ENCODE measurements around the gene ASXL3.

ASXL3 gene

DNA sequence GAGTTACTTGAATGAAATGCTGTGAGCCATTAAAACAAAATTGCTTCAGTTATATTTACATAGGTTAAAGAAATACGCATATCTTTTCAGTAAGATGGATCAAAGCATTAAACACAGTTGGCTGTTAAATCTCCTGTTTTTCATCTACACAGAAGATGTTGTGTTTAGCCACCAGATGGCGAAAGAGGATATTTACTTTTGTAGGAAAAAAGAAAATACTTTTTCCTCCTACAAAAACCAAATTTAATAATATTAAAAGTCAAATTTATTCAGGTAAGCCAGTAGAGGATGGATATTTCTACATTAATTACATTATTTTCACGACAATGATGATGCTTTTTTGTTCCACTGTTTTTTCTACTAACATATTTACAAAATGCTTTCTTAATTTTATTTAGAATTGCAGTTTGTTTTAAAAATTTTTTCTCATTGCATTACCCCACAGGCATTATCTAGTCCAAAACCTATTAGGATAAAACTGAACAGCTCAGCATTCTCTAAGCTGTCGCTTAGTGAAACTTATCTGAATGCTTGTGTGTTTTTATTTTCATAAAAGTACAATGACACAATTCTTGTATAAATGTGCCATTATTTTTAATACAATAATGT is 173.7 kb downstream of the ASXL3 start:
- Mint-ChIP-seq H3K4me3 (no peak overlapping the region), H3K27ac (no peak overlapping the region), H3K9me3 (no peaks in the 10 kb centered on the region), H3K27me3 (no peaks in the 10 kb centered on the region), H3K36me3 (no peaks in the 10 kb centered on the region), H3K4me1 (no peaks in the 10 kb centered on the region)
- ATAC-seq = no peak

DNA sequence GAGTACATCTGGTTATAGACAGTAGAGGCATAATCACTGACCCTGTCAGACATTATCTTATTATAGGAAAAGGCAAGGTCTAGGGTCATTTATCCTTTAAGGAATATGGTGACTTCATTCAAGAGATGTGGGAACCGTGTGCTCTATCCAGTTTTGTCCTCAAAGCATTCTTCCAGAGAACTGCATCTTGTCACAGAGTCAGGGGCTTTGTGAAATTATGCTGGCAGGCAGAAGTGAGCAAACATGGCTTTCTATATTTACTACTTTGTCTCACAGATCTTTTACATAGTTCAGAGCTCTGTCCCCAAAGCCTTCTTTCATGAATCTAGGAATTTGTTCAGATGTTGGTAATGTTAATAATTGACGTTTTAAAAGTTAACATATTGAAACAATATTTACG is 177.4 kb downstream of the ASXL3 start:
- H3K27ac Mint-ChIP-seq = no peak overlapping the region
- no peak for ATAC-seq
- H3K4me3 Mint-ChIP-seq = no peak overlapping the region
- H3K9me3 Mint-ChIP-seq = no peaks in the 10 kb centered on the region
- H3K27me3 Mint-ChIP-seq = no peaks in the 10 kb centered on the region
- H3K4me1 Mint-ChIP-seq = no peaks in the 10 kb centered on the region
- no peaks in the 10 kb centered on the region for H3K36me3 Mint-ChIP-seq

- Mint-ChIP-seq H3K4me3 (no peak overlapping the region), H3K27ac (no peak overlapping the region), H3K27me3 (no peaks in the 10 kb centered on the region), H3K36me3 (no peaks in the 10 kb centered on the region), H3K4me1 (no peaks in the 10 kb centered on the region), H3K9me3 (no peaks in the 10 kb centered on the region)
- ATAC-seq = no peak
These were observed 178.0 kb downstream of the ASXL3 start for GRCh38 chr18:33755931-33756560.

DNA sequence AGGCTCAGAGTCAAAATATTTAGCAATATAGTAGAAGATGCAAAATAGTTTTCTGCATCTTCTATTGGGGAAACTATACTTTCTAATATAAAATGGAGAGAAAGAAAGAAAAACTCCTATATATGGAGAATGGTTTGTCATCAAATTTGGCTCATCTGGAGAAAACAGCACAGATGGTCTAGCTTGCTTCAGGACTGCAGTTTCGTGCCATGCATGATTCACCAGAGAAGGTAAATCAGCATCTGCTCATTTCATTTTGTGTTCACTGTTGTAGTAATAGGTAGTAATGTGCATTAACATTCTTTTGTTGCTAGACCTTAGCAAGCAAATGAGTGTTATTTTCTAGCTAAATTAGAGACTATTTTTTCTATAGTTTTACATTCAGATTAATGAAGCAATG is 179.0 kb downstream of the ASXL3 start:
- Mint-ChIP-seq H3K27me3 (no peaks in the 10 kb centered on the region), H3K4me3 (no peak overlapping the region), H3K9me3 (no peaks in the 10 kb centered on the region), H3K36me3 (no peaks in the 10 kb centered on the region), H3K27ac (no peak overlapping the region), H3K4me1 (no peaks in the 10 kb centered on the region)
- ATAC-seq = no peak

GRCh38 chr18:33761363-33761762 is 183.3 kb downstream of the ASXL3 start:
- H3K9me3 Mint-ChIP-seq = no peaks in the 10 kb centered on the region
- no peak for ATAC-seq
- H3K27ac Mint-ChIP-seq = no peak overlapping the region
- no peaks in the 10 kb centered on the region for H3K36me3 Mint-ChIP-seq
- H3K4me1 Mint-ChIP-seq = no peaks in the 10 kb centered on the region
- H3K4me3 Mint-ChIP-seq = no peak overlapping the region
- H3K27me3 Mint-ChIP-seq = no peaks in the 10 kb centered on the region

DNA sequence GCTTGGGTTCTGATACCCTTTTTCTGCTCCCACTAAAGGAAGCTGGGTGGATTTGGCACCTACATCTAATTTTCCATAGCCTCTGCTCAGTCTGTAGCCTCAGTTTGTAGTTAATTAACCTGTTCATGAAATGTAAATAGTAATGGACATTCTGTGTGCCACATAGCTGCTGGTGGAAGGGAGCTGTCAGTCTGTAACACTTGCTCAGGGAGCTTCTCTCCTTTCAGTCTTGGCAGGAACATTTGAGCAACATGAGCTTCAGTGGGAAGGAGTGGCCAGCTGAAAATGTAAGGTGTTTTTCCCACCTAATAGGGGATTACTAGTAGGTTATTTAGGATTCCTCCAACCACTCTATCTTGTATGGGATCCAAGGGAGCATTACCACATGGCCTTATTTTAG is 203.4 kb downstream of the ASXL3 start:
- Mint-ChIP-seq H3K27me3 (no peaks in the 10 kb centered on the region), H3K36me3 (no peaks in the 10 kb centered on the region), H3K9me3 (peaks cover 2% of the 10 kb centered on the region), H3K27ac (no peak overlapping the region), H3K4me3 (no peak overlapping the region), H3K4me1 (no peaks in the 10 kb centered on the region)
- ATAC-seq = no peak

Data from stimulated activated memory B cell treated with anti-CD40 and anti-IgM and Interleukin-4, amounts not matched to agents 10 μg/mL and 1 μg/mL and 100 μg/mL, for 72 hours (primary cell).